ENCODE data around the gene SALL3. TPM values are rescaled to one million over a fixed set of nuclear protein-coding genes. Genes with fewer than 3 reads are reported as not detected.
A peak's percentile ranks its signal among the peaks of the same experiment; 100 is the strongest.
"Not testable (repeated sequence)": the region's sequence is repeated elsewhere in the genome, so short reads cannot be mapped to it uniquely, and the experiment has no call there.

Gene SALL3
- total RNA-seq, result not detected

GRCh38 chr18:78979730-78980278, at the start of gene SALL3:
Gene SALL3, plus strand, starts transcription at chr18:78979818. Its CDS starts 457 bp downstream, at chr18:78980275.
- Mint-ChIP-seq H3K27me3 (ENCODE audit: low read depth) (peaks cover 72% of the 10 kb centered on the region), H3K36me3 (ENCODE audit: insufficient read depth in 2 of 2) (peaks cover 0 to 7% of the 10 kb centered on the region in 2 donors), H3K4me3 (peak within 1 kb of the TSS; percentile 56 to 71), H3K4me1 (ENCODE audit: low read depth) (peaks cover 28% of the 10 kb centered on the region), H3K9me3 (no peaks in the 10 kb centered on the region), H3K27ac (no peak within 1 kb of the TSS)
- DNase-seq (no peak), ATAC-seq (replicated peaks in 1 of 2) (no peak)

- H3K4me1 Mint-ChIP-seq (ENCODE audit: low read depth), result no peaks in the 10 kb centered on the region
- no peak for ATAC-seq (replicated peaks in 1 of 2)
- no peaks in the 10 kb centered on the region for H3K9me3 Mint-ChIP-seq
- H3K36me3 Mint-ChIP-seq (ENCODE audit: insufficient read depth in 2 of 2), result no peaks in the 10 kb centered on the region
- H3K4me3 Mint-ChIP-seq, result no peak overlapping the region
- no peak for DNase-seq
- no peak overlapping the region for H3K27ac Mint-ChIP-seq
- no peaks in the 10 kb centered on the region for H3K27me3 Mint-ChIP-seq (ENCODE audit: low read depth)
Measured at GRCh38 chr18:78932281-78932680, 47.3 kb upstream of the SALL3 start.

- Mint-ChIP-seq H3K27ac (no peak overlapping the region), H3K27me3 (ENCODE audit: low read depth) (no peaks in the 10 kb centered on the region), H3K36me3 (ENCODE audit: insufficient read depth in 2 of 2) (no peaks in the 10 kb centered on the region), H3K4me1 (ENCODE audit: low read depth) (peaks cover 6% of the 10 kb centered on the region), H3K9me3 (no peaks in the 10 kb centered on the region), H3K4me3 (no peak overlapping the region)
- DNase-seq (no peak), ATAC-seq (replicated peaks in 1 of 2) (no peak)
Measured at GRCh38 chr18:78934003-78934402, 45.6 kb upstream of the SALL3 start.

- H3K4me3 Mint-ChIP-seq, result no peak overlapping the region
- H3K4me1 Mint-ChIP-seq (ENCODE audit: low read depth), result peaks cover 11% of the 10 kb centered on the region
- ATAC-seq (replicated peaks in 1 of 2), result no peak
- no peaks in the 10 kb centered on the region for H3K27me3 Mint-ChIP-seq (ENCODE audit: low read depth)
- no peak overlapping the region for H3K27ac Mint-ChIP-seq
- no peaks in the 10 kb centered on the region for H3K9me3 Mint-ChIP-seq
- no peak for DNase-seq
- H3K36me3 Mint-ChIP-seq (ENCODE audit: insufficient read depth in 2 of 2), result no peaks in the 10 kb centered on the region
Measured at GRCh38 chr18:78934551-78935225, 44.9 kb upstream of the SALL3 start.

- Mint-ChIP-seq H3K27me3 (ENCODE audit: low read depth) (peaks cover 5% of the 10 kb centered on the region), H3K4me1 (ENCODE audit: low read depth) (peaks cover 11% of the 10 kb centered on the region), H3K4me3 (no peak overlapping the region), H3K27ac (no peak overlapping the region), H3K36me3 (ENCODE audit: insufficient read depth in 2 of 2) (no peaks in the 10 kb centered on the region), H3K9me3 (no peaks in the 10 kb centered on the region)
- ATAC-seq (replicated peaks in 1 of 2) (no peak), DNase-seq (no peak)
Measured at GRCh38 chr18:78935406-78935805, 44.2 kb upstream of the SALL3 start.

GRCh38 chr18:78936251-78937005, 43.2 kb upstream of the SALL3 start:
- peaks cover 11% of the 10 kb centered on the region for H3K4me1 Mint-ChIP-seq (ENCODE audit: low read depth)

GRCh38 chr18:78937166-78937565, 42.5 kb upstream of the SALL3 start:
- Mint-ChIP-seq H3K9me3 (no peaks in the 10 kb centered on the region), H3K36me3 (ENCODE audit: insufficient read depth in 2 of 2) (no peaks in the 10 kb centered on the region), H3K4me3 (no peak overlapping the region), H3K27me3 (ENCODE audit: low read depth) (peaks cover 10% of the 10 kb centered on the region), H3K27ac (no peak overlapping the region), H3K4me1 (ENCODE audit: low read depth) (peaks cover 11% of the 10 kb centered on the region)
- no peak for DNase-seq
- ATAC-seq (replicated peaks in 1 of 2), result no peak

More at GRCh38 chr18:78936251-78937005, 43.2 kb upstream of the SALL3 start:
- H3K4me3 Mint-ChIP-seq, result no peak overlapping the region
- DNase-seq, result no peak
- H3K27me3 Mint-ChIP-seq (ENCODE audit: low read depth), result peaks cover 10% of the 10 kb centered on the region
- no peak for ATAC-seq (replicated peaks in 1 of 2)
- no peaks in the 10 kb centered on the region for H3K9me3 Mint-ChIP-seq
- no peak overlapping the region for H3K27ac Mint-ChIP-seq
- no peaks in the 10 kb centered on the region for H3K36me3 Mint-ChIP-seq (ENCODE audit: insufficient read depth in 2 of 2)

- ATAC-seq (replicated peaks in 1 of 2) (peak; percentile 83 to 92), DNase-seq (peak; percentile 26 to 34)
- peaks cover 21% of the 10 kb centered on the region for H3K27me3 Mint-ChIP-seq (ENCODE audit: low read depth)
- H3K9me3 Mint-ChIP-seq, result no peaks in the 10 kb centered on the region
- H3K4me3 Mint-ChIP-seq, result no peak overlapping the region
- H3K4me1 Mint-ChIP-seq (ENCODE audit: low read depth), result peaks cover 11% of the 10 kb centered on the region
- H3K36me3 Mint-ChIP-seq (ENCODE audit: insufficient read depth in 2 of 2), result no peaks in the 10 kb centered on the region
- H3K27ac Mint-ChIP-seq, result no peak overlapping the region
Measured at GRCh38 chr18:78939105-78939504, 40.5 kb upstream of the SALL3 start.

GRCh38 chr18:78939734-78940494, 39.7 kb upstream of the SALL3 start:
- DNase-seq (no peak), ATAC-seq (replicated peaks in 1 of 2) (no peak)
- H3K27ac Mint-ChIP-seq, result no peak overlapping the region
- peaks cover 11% of the 10 kb centered on the region for H3K4me1 Mint-ChIP-seq (ENCODE audit: low read depth)
- no peaks in the 10 kb centered on the region for H3K36me3 Mint-ChIP-seq (ENCODE audit: insufficient read depth in 2 of 2)
- peaks cover 22% of the 10 kb centered on the region for H3K27me3 Mint-ChIP-seq (ENCODE audit: low read depth)
- H3K4me3 Mint-ChIP-seq, result no peak overlapping the region
- no peaks in the 10 kb centered on the region for H3K9me3 Mint-ChIP-seq

GRCh38 chr18:78942236-78942635, 37.4 kb upstream of the SALL3 start:
- Mint-ChIP-seq H3K27me3 (ENCODE audit: low read depth) (peaks cover 37% of the 10 kb centered on the region), H3K4me1 (ENCODE audit: low read depth) (peaks cover 11% of the 10 kb centered on the region)
- H3K4me3 Mint-ChIP-seq; H3K36me3 Mint-ChIP-seq (ENCODE audit: insufficient read depth in 2 of 2); H3K27ac Mint-ChIP-seq; H3K9me3 Mint-ChIP-seq; ATAC-seq (replicated peaks in 1 of 2); DNase-seq: not testable (repeated sequence)

- Mint-ChIP-seq H3K27me3 (ENCODE audit: low read depth) (peaks cover 39% of the 10 kb centered on the region), H3K9me3 (no peaks in the 10 kb centered on the region), H3K4me3 (no peak overlapping the region), H3K4me1 (ENCODE audit: low read depth) (no peaks in the 10 kb centered on the region), H3K36me3 (ENCODE audit: insufficient read depth in 2 of 2) (no peaks in the 10 kb centered on the region), H3K27ac (no peak overlapping the region)
- DNase-seq (no peak), ATAC-seq (replicated peaks in 1 of 2) (no peak)
Measured at GRCh38 chr18:78945628-78946027, 34.0 kb upstream of the SALL3 start.

GRCh38 chr18:78947291-78947690, 32.3 kb upstream of the SALL3 start:
- Mint-ChIP-seq H3K4me3 (no peak overlapping the region), H3K27me3 (ENCODE audit: low read depth) (peaks cover 36% of the 10 kb centered on the region), H3K36me3 (ENCODE audit: insufficient read depth in 2 of 2) (no peaks in the 10 kb centered on the region), H3K4me1 (ENCODE audit: low read depth) (no peaks in the 10 kb centered on the region), H3K9me3 (peaks cover 3% of the 10 kb centered on the region in 2 donors), H3K27ac (no peak overlapping the region)
- ATAC-seq (replicated peaks in 1 of 2) (no peak), DNase-seq (no peak)

GRCh38 chr18:78948221-78948620, 31.4 kb upstream of the SALL3 start:
- H3K4me1 Mint-ChIP-seq (ENCODE audit: low read depth), result no peaks in the 10 kb centered on the region
- H3K9me3 Mint-ChIP-seq, result peaks cover 3% of the 10 kb centered on the region in 2 donors
- no peaks in the 10 kb centered on the region for H3K36me3 Mint-ChIP-seq (ENCODE audit: insufficient read depth in 2 of 2)
- H3K4me3 Mint-ChIP-seq, result no peak overlapping the region
- DNase-seq, result no peak
- no peak overlapping the region for H3K27ac Mint-ChIP-seq
- H3K27me3 Mint-ChIP-seq (ENCODE audit: low read depth), result peaks cover 34% of the 10 kb centered on the region
- ATAC-seq (replicated peaks in 1 of 2), result no peak

Measured in activated T-cell treated with anti-CD3 and anti-CD28 coated beads, Interleukin-2, amount 50 U/mL, for 72 hours (primary cell).